ENCODE data around the gene RPN1. TPM values are rescaled to one million over a fixed set of nuclear protein-coding genes. Genes with fewer than 3 reads are reported as not detected.

RPN1 gene
- total and polyA plus RNA-seq, 10 of the 15 experiments (the other 5 are each of a cell fraction or from before 2014, with no cell fraction given), result 56.1 to 266 (median 157) TPM

DNA sequence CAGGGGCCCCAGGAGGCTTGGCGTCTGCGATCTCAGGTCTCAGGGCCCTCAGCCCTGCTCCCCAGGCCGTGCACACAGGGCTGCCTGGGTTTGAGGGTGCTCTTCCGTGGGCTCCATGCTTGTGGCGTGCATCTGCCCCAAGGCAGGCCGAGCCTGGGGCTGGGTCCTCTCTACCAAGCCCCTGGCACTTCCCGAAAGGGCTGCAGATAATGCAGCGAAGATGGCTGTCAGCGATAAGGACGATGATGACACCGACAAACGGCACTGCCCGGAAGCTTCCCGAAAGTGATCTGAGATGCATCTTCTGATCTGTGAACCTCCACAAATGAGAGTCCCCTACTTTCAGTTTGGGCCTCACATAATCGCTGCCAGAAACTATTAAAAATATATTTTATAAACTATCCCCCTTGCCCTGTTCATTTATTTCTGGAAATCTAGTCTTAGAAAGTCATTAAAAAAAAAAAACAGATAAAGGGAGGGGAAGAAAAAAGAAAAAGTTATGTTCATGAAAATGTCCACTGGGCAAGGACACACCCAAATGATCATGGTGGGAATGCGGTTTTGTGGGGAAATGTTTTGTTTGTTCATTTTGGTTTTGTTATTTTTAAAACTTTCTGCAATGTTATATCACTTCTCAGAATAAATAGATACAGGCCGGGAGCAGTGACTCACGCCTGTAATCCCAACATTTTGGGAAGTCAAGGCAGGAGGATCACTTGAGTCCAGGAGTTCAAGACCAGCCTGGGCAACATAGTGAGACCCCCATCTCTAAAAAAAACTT lies 51.5 kb downstream of the RPN1 start (continued):
- TF ChIP-seq, protein P1, sequence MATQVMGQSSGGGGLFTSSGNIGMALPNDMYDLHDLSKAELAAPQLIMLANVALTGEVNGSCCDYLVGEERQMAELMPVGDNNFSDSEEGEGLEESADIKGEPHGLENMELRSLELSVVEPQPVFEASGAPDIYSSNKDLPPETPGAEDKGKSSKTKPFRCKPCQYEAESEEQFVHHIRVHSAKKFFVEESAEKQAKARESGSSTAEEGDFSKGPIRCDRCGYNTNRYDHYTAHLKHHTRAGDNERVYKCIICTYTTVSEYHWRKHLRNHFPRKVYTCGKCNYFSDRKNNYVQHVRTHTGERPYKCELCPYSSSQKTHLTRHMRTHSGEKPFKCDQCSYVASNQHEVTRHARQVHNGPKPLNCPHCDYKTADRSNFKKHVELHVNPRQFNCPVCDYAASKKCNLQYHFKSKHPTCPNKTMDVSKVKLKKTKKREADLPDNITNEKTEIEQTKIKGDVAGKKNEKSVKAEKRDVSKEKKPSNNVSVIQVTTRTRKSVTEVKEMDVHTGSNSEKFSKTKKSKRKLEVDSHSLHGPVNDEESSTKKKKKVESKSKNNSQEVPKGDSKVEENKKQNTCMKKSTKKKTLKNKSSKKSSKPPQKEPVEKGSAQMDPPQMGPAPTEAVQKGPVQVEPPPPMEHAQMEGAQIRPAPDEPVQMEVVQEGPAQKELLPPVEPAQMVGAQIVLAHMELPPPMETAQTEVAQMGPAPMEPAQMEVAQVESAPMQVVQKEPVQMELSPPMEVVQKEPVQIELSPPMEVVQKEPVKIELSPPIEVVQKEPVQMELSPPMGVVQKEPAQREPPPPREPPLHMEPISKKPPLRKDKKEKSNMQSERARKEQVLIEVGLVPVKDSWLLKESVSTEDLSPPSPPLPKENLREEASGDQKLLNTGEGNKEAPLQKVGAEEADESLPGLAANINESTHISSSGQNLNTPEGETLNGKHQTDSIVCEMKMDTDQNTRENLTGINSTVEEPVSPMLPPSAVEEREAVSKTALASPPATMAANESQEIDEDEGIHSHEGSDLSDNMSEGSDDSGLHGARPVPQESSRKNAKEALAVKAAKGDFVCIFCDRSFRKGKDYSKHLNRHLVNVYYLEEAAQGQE (IDR thresholded peaks at IDR 0.05; ENCODE audit: low read depth, low read length), result no peak

DNA sequence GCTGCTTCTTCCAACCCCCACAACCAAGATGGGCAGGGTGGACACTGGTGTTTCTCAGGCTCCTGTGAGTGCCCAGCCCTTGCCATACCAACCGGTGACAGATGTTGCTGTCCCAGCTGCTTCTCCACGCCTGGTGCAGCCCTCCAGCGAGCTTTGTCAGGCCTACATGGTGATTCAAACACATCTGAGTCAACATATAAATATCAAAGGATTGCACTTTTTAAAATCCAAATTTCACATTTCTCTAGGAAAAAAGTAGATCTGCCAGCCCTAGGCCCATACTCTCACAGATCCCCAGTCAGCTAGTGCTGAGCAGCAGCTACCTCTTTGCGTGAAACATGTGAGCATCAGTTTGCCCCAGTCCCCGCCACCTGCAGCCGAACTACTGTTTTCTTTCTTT lies 52.7 kb downstream of the RPN1 start:
- Histone ChIP-seq H3K4me3 (no peak overlapping the region), H3K79me2 (ENCODE audit: control insufficient read depth, insufficient read depth, low read length) (no peaks in the 10 kb centered on the region), H3K9me3 (replicated peaks; ENCODE audit: control insufficient read depth, insufficient read depth, low read length) (no peaks in the 10 kb centered on the region), H4K20me1 (ENCODE audit: control insufficient read depth, insufficient read depth) (no peaks in the 10 kb centered on the region), H3K4me2 (ENCODE audit: control insufficient read depth, insufficient read depth) (no peak overlapping the region), H2AFZ (ENCODE audit: control insufficient read depth, low read depth, low read length) (no peak overlapping the region), H3K4me1 (ENCODE audit: control insufficient read depth, insufficient read depth, low read length) (no peaks in the 10 kb centered on the region; the same call in 1 of the 2 replicates), H3K36me3 (ENCODE audit: control insufficient read depth in 2 of 2, insufficient read depth in 2 of 2, low read length in 1 of 2) (no peaks in the 10 kb centered on the region), H3K9ac (ENCODE audit: control insufficient read depth, insufficient read depth, low read length) (no peak overlapping the region), H3K27me3 (replicated peaks in 1 of 2; ENCODE audit: control insufficient read depth in 2 of 2, insufficient read depth in 2 of 2, low read length in 1 of 2) (no peaks in the 10 kb centered on the region), H3K27ac (ENCODE audit: control insufficient read depth, insufficient read depth) (no peak overlapping the region)
- no TSS peak for BruUV-seq (replicated peaks)
- ATAC-seq (no peak), DNase-seq (ENCODE audit: low read depth, low spot score) (no peak), FAIRE-seq (no peak)
- intact Hi-C loops (cut with micrococcal nuclease; ENCODE audit: unreplicated experiment) (no loop called here), in situ Hi-C loops (cut with MboI) (no loop called here)
- ChIA-PET SMC1A (ENCODE audit: uncharacterized antibody, unreplicated experiment) (no interaction called here), POLR2A (no interaction called here), RAD21 (ENCODE audit: unreplicated experiment) (no interaction called here), CTCF (interaction anchor here (1.0 kb wide), 1 partner anchor 20 kb away, joined by 3 read pairs; no protein-coding TSS in a partner anchor)
- WGBS (ENCODE audit: insufficient coverage, insufficient replicate concordance, low lambda C conversion rate, missing lambda C conversion rate), result 67% methylated on average over 6 of the region's 6 CpGs
- TF ChIP-seq EED (IDR thresholded peaks at IDR 0.05; ENCODE audit: low read depth), result no peak
- TF ChIP-seq CREM (IDR thresholded peaks at IDR 0.05; ENCODE audit: low read depth), result no peak
- TF ChIP-seq, protein P2, sequence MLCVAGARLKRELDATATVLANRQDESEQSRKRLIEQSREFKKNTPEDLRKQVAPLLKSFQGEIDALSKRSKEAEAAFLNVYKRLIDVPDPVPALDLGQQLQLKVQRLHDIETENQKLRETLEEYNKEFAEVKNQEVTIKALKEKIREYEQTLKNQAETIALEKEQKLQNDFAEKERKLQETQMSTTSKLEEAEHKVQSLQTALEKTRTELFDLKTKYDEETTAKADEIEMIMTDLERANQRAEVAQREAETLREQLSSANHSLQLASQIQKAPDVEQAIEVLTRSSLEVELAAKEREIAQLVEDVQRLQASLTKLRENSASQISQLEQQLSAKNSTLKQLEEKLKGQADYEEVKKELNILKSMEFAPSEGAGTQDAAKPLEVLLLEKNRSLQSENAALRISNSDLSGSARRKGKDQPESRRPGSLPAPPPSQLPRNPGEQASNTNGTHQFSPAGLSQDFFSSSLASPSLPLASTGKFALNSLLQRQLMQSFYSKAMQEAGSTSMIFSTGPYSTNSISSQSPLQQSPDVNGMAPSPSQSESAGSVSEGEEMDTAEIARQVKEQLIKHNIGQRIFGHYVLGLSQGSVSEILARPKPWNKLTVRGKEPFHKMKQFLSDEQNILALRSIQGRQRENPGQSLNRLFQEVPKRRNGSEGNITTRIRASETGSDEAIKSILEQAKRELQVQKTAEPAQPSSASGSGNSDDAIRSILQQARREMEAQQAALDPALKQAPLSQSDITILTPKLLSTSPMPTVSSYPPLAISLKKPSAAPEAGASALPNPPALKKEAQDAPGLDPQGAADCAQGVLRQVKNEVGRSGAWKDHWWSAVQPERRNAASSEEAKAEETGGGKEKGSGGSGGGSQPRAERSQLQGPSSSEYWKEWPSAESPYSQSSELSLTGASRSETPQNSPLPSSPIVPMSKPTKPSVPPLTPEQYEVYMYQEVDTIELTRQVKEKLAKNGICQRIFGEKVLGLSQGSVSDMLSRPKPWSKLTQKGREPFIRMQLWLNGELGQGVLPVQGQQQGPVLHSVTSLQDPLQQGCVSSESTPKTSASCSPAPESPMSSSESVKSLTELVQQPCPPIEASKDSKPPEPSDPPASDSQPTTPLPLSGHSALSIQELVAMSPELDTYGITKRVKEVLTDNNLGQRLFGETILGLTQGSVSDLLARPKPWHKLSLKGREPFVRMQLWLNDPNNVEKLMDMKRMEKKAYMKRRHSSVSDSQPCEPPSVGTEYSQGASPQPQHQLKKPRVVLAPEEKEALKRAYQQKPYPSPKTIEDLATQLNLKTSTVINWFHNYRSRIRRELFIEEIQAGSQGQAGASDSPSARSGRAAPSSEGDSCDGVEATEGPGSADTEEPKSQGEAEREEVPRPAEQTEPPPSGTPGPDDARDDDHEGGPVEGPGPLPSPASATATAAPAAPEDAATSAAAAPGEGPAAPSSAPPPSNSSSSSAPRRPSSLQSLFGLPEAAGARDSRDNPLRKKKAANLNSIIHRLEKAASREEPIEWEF (IDR thresholded peaks at IDR 0.05; ENCODE audit: insufficient replicate concordance, low read depth, low read length), result no peak
- no peak for TF ChIP-seq YY1 (IDR thresholded peaks at IDR 0.05; ENCODE audit: low read depth, low read length)
- TF ChIP-seq, protein P3, sequence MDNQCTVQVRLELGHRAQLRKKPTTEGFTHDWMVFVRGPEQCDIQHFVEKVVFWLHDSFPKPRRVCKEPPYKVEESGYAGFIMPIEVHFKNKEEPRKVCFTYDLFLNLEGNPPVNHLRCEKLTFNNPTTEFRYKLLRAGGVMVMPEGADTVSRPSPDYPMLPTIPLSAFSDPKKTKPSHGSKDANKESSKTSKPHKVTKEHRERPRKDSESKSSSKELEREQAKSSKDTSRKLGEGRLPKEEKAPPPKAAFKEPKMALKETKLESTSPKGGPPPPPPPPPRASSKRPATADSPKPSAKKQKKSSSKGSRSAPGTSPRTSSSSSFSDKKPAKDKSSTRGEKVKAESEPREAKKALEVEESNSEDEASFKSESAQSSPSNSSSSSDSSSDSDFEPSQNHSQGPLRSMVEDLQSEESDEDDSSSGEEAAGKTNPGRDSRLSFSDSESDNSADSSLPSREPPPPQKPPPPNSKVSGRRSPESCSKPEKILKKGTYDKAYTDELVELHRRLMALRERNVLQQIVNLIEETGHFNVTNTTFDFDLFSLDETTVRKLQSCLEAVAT (IDR thresholded peaks at IDR 0.05), result no peak
- TF ChIP-seq IKZF2 (IDR thresholded peaks at IDR 0.05), result no peak
- no peak for TF ChIP-seq NR2C1 (IDR thresholded peaks at IDR 0.05)
- no peak for TF ChIP-seq PAX8 (IDR thresholded peaks at IDR 0.05)
- no peak for TF ChIP-seq ZNF274 (IDR thresholded peaks at IDR 0.05; ENCODE audit: insufficient read depth, insufficient read length)
- no peak for TF ChIP-seq NFYA (IDR thresholded peaks at IDR 0.05; ENCODE audit: borderline replicate concordance, low read depth, low read length)
- TF ChIP-seq ZNF622 (IDR thresholded peaks at IDR 0.05), result no peak
- TF ChIP-seq RAD21 (IDR thresholded peaks at IDR 0.05; ENCODE audit: insufficient read depth, low read depth, low read length), result no peak

All from GM12878 (cell line).